Measurements from ENCODE around the gene TINCR.

DNA sequence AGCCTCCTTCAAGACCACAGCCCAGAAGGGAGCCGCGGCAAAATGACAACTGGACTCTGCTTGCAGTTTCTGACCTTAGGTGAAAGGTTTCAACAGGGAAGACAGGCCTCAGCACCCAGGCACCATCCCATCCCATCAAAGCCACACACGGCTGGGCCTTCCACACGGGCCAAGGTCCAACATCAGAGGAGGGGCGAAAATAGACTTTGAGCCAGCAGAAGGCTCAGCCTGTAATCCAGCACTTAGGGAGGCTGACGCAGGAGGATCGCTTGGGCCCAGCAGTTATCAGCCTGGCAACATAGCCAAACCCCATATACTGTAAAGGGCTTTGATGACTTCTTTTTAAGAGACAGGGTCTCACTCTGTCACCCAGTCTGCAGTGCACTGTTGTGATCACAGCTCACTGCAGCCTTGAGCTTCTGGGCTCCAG, 26.8 kb upstream of the TINCR start:
- TF ChIP-seq, protein P1, sequence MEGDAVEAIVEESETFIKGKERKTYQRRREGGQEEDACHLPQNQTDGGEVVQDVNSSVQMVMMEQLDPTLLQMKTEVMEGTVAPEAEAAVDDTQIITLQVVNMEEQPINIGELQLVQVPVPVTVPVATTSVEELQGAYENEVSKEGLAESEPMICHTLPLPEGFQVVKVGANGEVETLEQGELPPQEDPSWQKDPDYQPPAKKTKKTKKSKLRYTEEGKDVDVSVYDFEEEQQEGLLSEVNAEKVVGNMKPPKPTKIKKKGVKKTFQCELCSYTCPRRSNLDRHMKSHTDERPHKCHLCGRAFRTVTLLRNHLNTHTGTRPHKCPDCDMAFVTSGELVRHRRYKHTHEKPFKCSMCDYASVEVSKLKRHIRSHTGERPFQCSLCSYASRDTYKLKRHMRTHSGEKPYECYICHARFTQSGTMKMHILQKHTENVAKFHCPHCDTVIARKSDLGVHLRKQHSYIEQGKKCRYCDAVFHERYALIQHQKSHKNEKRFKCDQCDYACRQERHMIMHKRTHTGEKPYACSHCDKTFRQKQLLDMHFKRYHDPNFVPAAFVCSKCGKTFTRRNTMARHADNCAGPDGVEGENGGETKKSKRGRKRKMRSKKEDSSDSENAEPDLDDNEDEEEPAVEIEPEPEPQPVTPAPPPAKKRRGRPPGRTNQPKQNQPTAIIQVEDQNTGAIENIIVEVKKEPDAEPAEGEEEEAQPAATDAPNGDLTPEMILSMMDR (IDR thresholded peaks at IDR 0.05), result no peak
- no peak for TF ChIP-seq POLR2A (IDR thresholded peaks at IDR 0.05)

All from esophagus squamous epithelium (tissue), 4 donors.